MM.1S (cell line): ENCODE results near the gene CCSER1.

Experiments
- DNase-seq: peaks from one replicate; pipeline ENCODE4 v3.0.0-alpha.2; 2015
- H2AFZ ChIP-seq: fragments of 300-600 bp; sonication (generic); 2 replicates; pipeline ENCODE4 v1.6.0; 2016; ENCODE audit warnings: antibody characterized with exemption, low read length
- H3F3A ChIP-seq: fragments of 300-600 bp; sonication (generic); 2 replicates; pipeline ENCODE4 v1.6.1; 2016; ENCODE audit warnings: mild to moderate bottlenecking, antibody characterized with exemption, low read length, moderate library complexity, mixed read lengths; ENCODE audit not compliant: insufficient read depth
- H3K27ac ChIP-seq: fragments of 300-600 bp; sonication (generic); 2 replicates; pipeline ENCODE4 v1.5.1; 2016; ENCODE audit warnings: mild to moderate bottlenecking, low read length
- H3K27me3 ChIP-seq: fragments of 300-600 bp; sonication (generic); replicated peaks from 2 replicates; pipeline ENCODE4 v1.6.0; 2016; ENCODE audit warnings: low read length; ENCODE audit not compliant: insufficient read depth
- H3K36me3 ChIP-seq: fragments of 300-600 bp; sonication (generic); replicated peaks from 2 replicates; pipeline ENCODE4 v1.6.1; 2016; ENCODE audit warnings: mild to moderate bottlenecking, low read length, mixed read lengths; ENCODE audit not compliant: insufficient read depth
- H3K4me1 ChIP-seq: fragments of 300-600 bp; sonication (generic); 2 replicates; pipeline ENCODE4 v1.6.1; 2016; ENCODE audit warnings: low read length, mixed read lengths
- H3K4me2 ChIP-seq: fragments of 300-600 bp; sonication (generic); 2 replicates; pipeline ENCODE4 v1.6.0; 2016; ENCODE audit warnings: low read depth, low read length
- H3K4me3 ChIP-seq: fragments of 300-600 bp; sonication (generic); 2 replicates; pipeline ENCODE4 v1.5.1; 2016; ENCODE audit warnings: low read length, mixed read lengths
- H3K79me2 ChIP-seq: fragments of 300-600 bp; sonication (generic); 2 replicates; pipeline ENCODE4 v1.6.1; 2016; ENCODE audit warnings: mixed run types, low read length, mixed read lengths
- H3K9ac ChIP-seq: fragments of 300-600 bp; sonication (generic); 2 replicates; pipeline ENCODE4 v1.6.1; 2016; ENCODE audit warnings: low read length, mixed read lengths
- H3K9me2 ChIP-seq: fragments of 300-600 bp; sonication (generic); replicated peaks from 2 replicates; pipeline ENCODE4 v1.6.1; 2016; ENCODE audit warnings: mild to moderate bottlenecking, low read length, mixed read lengths; ENCODE audit not compliant: insufficient read depth
- H3K9me3 ChIP-seq: fragments of 300-600 bp; sonication (generic); replicated peaks from 2 replicates; pipeline ENCODE4 v1.6.1; 2016; ENCODE audit warnings: mild to moderate bottlenecking, low read length, mixed read lengths; ENCODE audit not compliant: insufficient read depth
- H4K20me1 ChIP-seq: fragments of 300-600 bp; sonication (generic); 2 replicates; pipeline ENCODE4 v1.6.1; 2016; ENCODE audit warnings: mild to moderate bottlenecking, low read length, moderate library complexity, mixed read lengths; ENCODE audit not compliant: insufficient read depth
- CTCF ChIP-seq: fragments of 300-600 bp; sonication (generic); IDR thresholded peaks from 2 replicates; pipeline ENCODE4 v1.5.1; 2016; ENCODE audit warnings: antibody characterized with exemption, low read length, mixed read lengths
- EZH2 ChIP-seq: fragments of 300-600 bp; sonication (generic); optimal IDR thresholded peaks from 2 replicates; pipeline ENCODE3; 2017; ENCODE audit warnings: low read depth, mild to moderate bottlenecking, antibody characterized with exemption, low read length, mixed read lengths
- EZH2phosphoT487 ChIP-seq: fragments of 300-600 bp; sonication (generic); IDR thresholded peaks from 2 replicates; pipeline ENCODE4 v1.6.1; 2018; ENCODE audit warnings: antibody characterized with exemption, low read length

CCSER1 gene

GRCh38 chr4:91256043-91256442 is 1128.8 kb downstream of the CCSER1 start:
- H3K27me3 ChIP-seq = no peaks in the 10 kb centered on the region
- H3K4me2 ChIP-seq = no peak overlapping the region
- H3K9me2 ChIP-seq = no peaks in the 10 kb centered on the region
- H3K9ac ChIP-seq = no peak overlapping the region
- no peaks in the 10 kb centered on the region for H4K20me1 ChIP-seq
- no peak for TF ChIP-seq EZH2phosphoT487
- no peak for TF ChIP-seq EZH2
- TF ChIP-seq CTCF = no peak
- H3K36me3 ChIP-seq = no peaks in the 10 kb centered on the region
- H3K9me3 ChIP-seq = no peaks in the 10 kb centered on the region
- no peaks in the 10 kb centered on the region for H3K79me2 ChIP-seq
- H3F3A ChIP-seq = no peaks in the 10 kb centered on the region
- no peak overlapping the region for H2AFZ ChIP-seq
- no peaks in the 10 kb centered on the region for H3K4me1 ChIP-seq
- DNase-seq = no peak
- no peak overlapping the region for H3K4me3 ChIP-seq
- no peak overlapping the region for H3K27ac ChIP-seq

GRCh38 chr4:91256751-91257150 is 1129.6 kb downstream of the CCSER1 start:
- no peak overlapping the region for H3K4me2 ChIP-seq
- no peak for TF ChIP-seq EZH2
- no peak for TF ChIP-seq EZH2phosphoT487
- no peak for TF ChIP-seq CTCF
- H3K4me3 ChIP-seq = no peak overlapping the region
- no peak overlapping the region for H3K9ac ChIP-seq
- H3K9me2 ChIP-seq = no peaks in the 10 kb centered on the region
- no peaks in the 10 kb centered on the region for H3K27me3 ChIP-seq
- no peaks in the 10 kb centered on the region for H3K4me1 ChIP-seq
- no peaks in the 10 kb centered on the region for H3K36me3 ChIP-seq
- no peak overlapping the region for H3K27ac ChIP-seq
- H3K79me2 ChIP-seq = no peaks in the 10 kb centered on the region
- H2AFZ ChIP-seq = no peak overlapping the region
- H3F3A ChIP-seq = no peaks in the 10 kb centered on the region
- H4K20me1 ChIP-seq = no peaks in the 10 kb centered on the region
- DNase-seq = no peak
- H3K9me3 ChIP-seq = no peaks in the 10 kb centered on the region

GRCh38 chr4:91257721-91258120 is 1130.5 kb downstream of the CCSER1 start:
- Histone ChIP-seq H3K4me2 (no peak overlapping the region), H3K27ac (no peak overlapping the region), H3K4me3 (no peak overlapping the region), H2AFZ (no peak overlapping the region), H4K20me1 (no peaks in the 10 kb centered on the region), H3K79me2 (no peaks in the 10 kb centered on the region), H3K9me3 (no peaks in the 10 kb centered on the region), H3K27me3 (no peaks in the 10 kb centered on the region), H3K36me3 (no peaks in the 10 kb centered on the region), H3K4me1 (no peaks in the 10 kb centered on the region), H3K9ac (no peak overlapping the region), H3F3A (no peaks in the 10 kb centered on the region), H3K9me2 (no peaks in the 10 kb centered on the region)
- DNase-seq = no peak
- TF ChIP-seq CTCF (no peak), EZH2phosphoT487 (no peak), EZH2 (no peak)
